IgD-negative memory B cell (primary cell): ENCODE measurements around the gene LLGL2. TPM values are rescaled to one million over a fixed set of nuclear protein-coding genes. Genes with fewer than 3 reads are reported as not detected.

Experiments
- H3K27ac Mint-ChIP-seq, 3 donors: one replicate each; pipeline ENCODE4 v1.8.0; 2020 to 2022; ENCODE audit warnings: mild to moderate bottlenecking in 3 of 3, mixed read lengths in 3 of 3, moderate library complexity in 1 of 3
- H3K27me3 Mint-ChIP-seq: one replicate; pipeline ENCODE4 v1.8.0; 2021; ENCODE audit warnings: mixed read lengths
- H3K36me3 Mint-ChIP-seq: one replicate; pipeline ENCODE4 v1.8.0; 2020; ENCODE audit warnings: mild to moderate bottlenecking, mixed read lengths
- H3K4me1 Mint-ChIP-seq, 3 donors: one replicate each; pipeline ENCODE4 v1.8.0; 2020 to 2022; ENCODE audit warnings: mixed read lengths in 3 of 3, mild to moderate bottlenecking in 1 of 3
- H3K4me3 Mint-ChIP-seq, 4 donors: one replicate each; pipeline ENCODE4 v1.8.0; 2020 to 2022; ENCODE audit warnings: mild to moderate bottlenecking in 4 of 4, mixed read lengths in 4 of 4, moderate library complexity in 3 of 4
- H3K9me3 Mint-ChIP-seq, 3 donors: one replicate each; pipeline ENCODE4 v1.8.0; 2020 to 2021; ENCODE audit warnings: mixed read lengths in 3 of 3, mild to moderate bottlenecking in 1 of 3
- polyA plus RNA-seq: library from polyadenylated mRNA; unstranded; fragments of 300-500 nt; fragmentation: Illumina TruSeq; gene quantifications from one replicate; pipeline ENCODE4 v1.2.3, GENCODE V29; 2021

LLGL2 gene
- polyA plus RNA-seq, 1 donor from 2014 or later = 21.8 TPM

GRCh38 chr17:75555679-75556153 lies 30.2 kb downstream of the LLGL2 start:
- H3K4me1 Mint-ChIP-seq = no peaks in the 10 kb centered on the region
- H3K36me3 Mint-ChIP-seq = peaks cover 3% of the 10 kb centered on the region
- no peaks in the 10 kb centered on the region for H3K9me3 Mint-ChIP-seq
- no peak overlapping the region for H3K4me3 Mint-ChIP-seq
- no peaks in the 10 kb centered on the region for H3K27me3 Mint-ChIP-seq
- no peak overlapping the region for H3K27ac Mint-ChIP-seq

GRCh38 chr17:75557075-75557851 lies 31.8 kb downstream of the LLGL2 start:
- no peaks in the 10 kb centered on the region for H3K36me3 Mint-ChIP-seq
- H3K27me3 Mint-ChIP-seq = no peaks in the 10 kb centered on the region
- H3K27ac Mint-ChIP-seq = no peak overlapping the region
- H3K4me3 Mint-ChIP-seq = no peak overlapping the region
- H3K4me1 Mint-ChIP-seq = no peaks in the 10 kb centered on the region
- H3K9me3 Mint-ChIP-seq = no peaks in the 10 kb centered on the region

- no peaks in the 10 kb centered on the region for H3K27me3 Mint-ChIP-seq
- no peaks in the 10 kb centered on the region for H3K9me3 Mint-ChIP-seq
- H3K36me3 Mint-ChIP-seq = no peaks in the 10 kb centered on the region
- H3K4me3 Mint-ChIP-seq = no peak overlapping the region
- H3K4me1 Mint-ChIP-seq = no peaks in the 10 kb centered on the region
- H3K27ac Mint-ChIP-seq = no peak overlapping the region
Observed at GRCh38 chr17:75557852-75558665, 32.6 kb downstream of the LLGL2 start.

GRCh38 chr17:75558666-75559530 lies 33.4 kb downstream of the LLGL2 start:
- no peaks in the 10 kb centered on the region for H3K36me3 Mint-ChIP-seq
- no peak overlapping the region for H3K4me3 Mint-ChIP-seq
- no peaks in the 10 kb centered on the region for H3K27me3 Mint-ChIP-seq
- no peak overlapping the region for H3K27ac Mint-ChIP-seq
- no peaks in the 10 kb centered on the region for H3K4me1 Mint-ChIP-seq
- no peaks in the 10 kb centered on the region for H3K9me3 Mint-ChIP-seq

GRCh38 chr17:75559958-75560533 lies 34.5 kb downstream of the LLGL2 start:
- no peaks in the 10 kb centered on the region for H3K9me3 Mint-ChIP-seq
- H3K27ac Mint-ChIP-seq = peak overlapping the region in 1 of 3 donors; percentile 76

GRCh38 chr17:75561927-75562603 lies 36.6 kb downstream of the LLGL2 start:
- Mint-ChIP-seq H3K27me3 (no peaks in the 10 kb centered on the region), H3K9me3 (no peaks in the 10 kb centered on the region), H3K27ac (no peak overlapping the region), H3K4me1 (peaks cover 9 to 11% (median 9%) of the 10 kb centered on the region in 3 donors), H3K4me3 (no peak overlapping the region), H3K36me3 (peaks cover 2% of the 10 kb centered on the region)

More at GRCh38 chr17:75559958-75560533, 34.5 kb downstream of the LLGL2 start:
- no peaks in the 10 kb centered on the region for H3K27me3 Mint-ChIP-seq
- H3K4me3 Mint-ChIP-seq = no peak overlapping the region
- no peaks in the 10 kb centered on the region for H3K4me1 Mint-ChIP-seq
- H3K36me3 Mint-ChIP-seq = no peaks in the 10 kb centered on the region

- Mint-ChIP-seq H3K9me3 (no peaks in the 10 kb centered on the region), H3K27me3 (no peaks in the 10 kb centered on the region), H3K4me3 (no peak overlapping the region), H3K27ac (no peak overlapping the region), H3K36me3 (peaks cover 2% of the 10 kb centered on the region), H3K4me1 (peaks cover 9 to 11% (median 10%) of the 10 kb centered on the region in 3 donors)
Observed at GRCh38 chr17:75563063-75563758, 37.7 kb downstream of the LLGL2 start.

- Mint-ChIP-seq H3K27ac (no peak overlapping the region), H3K4me3 (no peak overlapping the region), H3K9me3 (no peaks in the 10 kb centered on the region), H3K4me1 (peaks cover 9 to 11% (median 10%) of the 10 kb centered on the region in 3 donors), H3K36me3 (peaks cover 2% of the 10 kb centered on the region), H3K27me3 (no peaks in the 10 kb centered on the region)
Observed at GRCh38 chr17:75564195-75564594, 38.7 kb downstream of the LLGL2 start.

- peaks cover 2% of the 10 kb centered on the region for H3K36me3 Mint-ChIP-seq
- no peak overlapping the region for H3K27ac Mint-ChIP-seq
- H3K4me3 Mint-ChIP-seq = no peak overlapping the region
- H3K4me1 Mint-ChIP-seq = peaks cover 9 to 11% (median 10%) of the 10 kb centered on the region in 3 donors
- no peaks in the 10 kb centered on the region for H3K27me3 Mint-ChIP-seq
- H3K9me3 Mint-ChIP-seq = no peaks in the 10 kb centered on the region
Observed at GRCh38 chr17:75565066-75565465, 39.6 kb downstream of the LLGL2 start.

GRCh38 chr17:75565618-75566017 lies 40.1 kb downstream of the LLGL2 start:
- H3K9me3 Mint-ChIP-seq = no peaks in the 10 kb centered on the region
- peaks cover 2% of the 10 kb centered on the region for H3K36me3 Mint-ChIP-seq
- H3K4me3 Mint-ChIP-seq = peak overlapping the region in 1 of 4 donors; percentile 65
- no peaks in the 10 kb centered on the region for H3K27me3 Mint-ChIP-seq
- H3K4me1 Mint-ChIP-seq = peaks cover 9 to 11% (median 10%) of the 10 kb centered on the region in 3 donors
- no peak overlapping the region for H3K27ac Mint-ChIP-seq

- Mint-ChIP-seq H3K27me3 (no peaks in the 10 kb centered on the region), H3K27ac (peak overlapping the region in 2 of 3 donors; percentile 55 to 78), H3K4me1 (peaks cover 13 to 16% (median 15%) of the 10 kb centered on the region in 3 donors), H3K4me3 (peak overlapping the region in 2 of 4 donors; percentile 7 to 72), H3K36me3 (peaks cover 5% of the 10 kb centered on the region), H3K9me3 (no peaks in the 10 kb centered on the region)
Observed at GRCh38 chr17:75566416-75566815, 40.9 kb downstream of the LLGL2 start.

- peak overlapping the region in 2 of 3 donors; percentile 55 to 78 for H3K27ac Mint-ChIP-seq
Observed at GRCh38 chr17:75566834-75567233, 41.3 kb downstream of the LLGL2 start.

More at GRCh38 chr17:75566834-75567233, 41.3 kb downstream of the LLGL2 start:
- Mint-ChIP-seq H3K4me3 (peak overlapping the region in 3 of 4 donors; percentile 7 to 72 (median 53)), H3K27me3 (no peaks in the 10 kb centered on the region), H3K9me3 (no peaks in the 10 kb centered on the region), H3K4me1 (peaks cover 14 to 17% (median 16%) of the 10 kb centered on the region in 3 donors), H3K36me3 (peaks cover 5% of the 10 kb centered on the region)
